Stimulated activated CD8-positive, alpha-beta memory T cell treated with anti-CD3 and anti-CD28 coated beads, Interleukin-15, amount 100 ng/mL, for 4 hours (primary cell): ENCODE measurements around the gene SFMBT2.
A peak's percentile ranks its signal among the peaks of the same experiment; 100 is the strongest.

Experiments used
- DNase-seq, 2 donors: peaks; one replicate each; pipeline ENCODE4 v3.0.0-alpha.2; 2020; ENCODE audit warnings: low read depth in 2 of 2

Gene SFMBT2

GRCh38 chr10:7425691-7426090, 14.9 kb upstream of the SFMBT2 start:
- no peak for DNase-seq

GRCh38 chr10:7424919-7425318, 14.1 kb upstream of the SFMBT2 start:
- DNase-seq: no peak

GRCh38 chr10:7424315-7424714, 13.5 kb upstream of the SFMBT2 start:
- no peak for DNase-seq

DNA sequence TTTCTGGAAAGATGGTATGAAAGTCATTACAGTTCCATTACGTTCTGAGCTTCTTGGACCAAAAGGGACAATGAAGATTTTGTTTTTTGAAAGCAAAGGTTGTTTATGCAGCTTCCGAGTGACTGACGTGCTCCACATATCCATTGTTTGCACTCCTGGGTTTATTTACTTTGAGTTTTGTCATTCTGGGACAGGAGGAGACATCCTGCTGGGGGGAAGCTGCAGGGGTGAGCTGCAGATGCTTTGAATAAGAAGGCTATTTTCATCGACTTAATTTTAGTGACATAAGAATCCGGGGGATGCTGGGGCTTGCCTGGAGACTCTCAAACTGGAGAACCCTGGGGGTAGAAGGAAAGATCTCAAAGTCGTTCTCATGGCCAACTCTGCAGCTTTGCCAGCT, 12.7 kb upstream of the SFMBT2 start:
- no peak for DNase-seq

DNA sequence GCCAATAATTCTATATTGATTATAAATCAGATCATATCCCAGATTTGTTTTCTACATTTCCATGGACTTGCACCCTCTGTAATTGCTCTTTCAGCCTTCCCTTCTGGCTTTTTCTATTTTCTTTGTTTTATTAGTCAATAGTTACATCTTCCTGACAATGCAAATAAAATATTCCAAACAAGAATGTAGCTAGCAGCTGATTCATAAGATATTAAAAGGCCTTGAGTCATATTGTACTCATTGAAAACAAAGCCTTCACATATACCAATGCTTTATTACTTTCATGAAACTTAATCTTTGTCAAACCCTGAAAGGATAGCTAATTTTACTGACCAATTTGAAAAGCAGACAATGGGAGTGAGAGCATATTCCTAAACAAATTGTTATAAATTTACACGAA, 10.7 kb upstream of the SFMBT2 start:
- no peak for DNase-seq

GRCh38 chr10:7419998-7420397, 9.2 kb upstream of the SFMBT2 start:
- DNase-seq: no peak

DNA sequence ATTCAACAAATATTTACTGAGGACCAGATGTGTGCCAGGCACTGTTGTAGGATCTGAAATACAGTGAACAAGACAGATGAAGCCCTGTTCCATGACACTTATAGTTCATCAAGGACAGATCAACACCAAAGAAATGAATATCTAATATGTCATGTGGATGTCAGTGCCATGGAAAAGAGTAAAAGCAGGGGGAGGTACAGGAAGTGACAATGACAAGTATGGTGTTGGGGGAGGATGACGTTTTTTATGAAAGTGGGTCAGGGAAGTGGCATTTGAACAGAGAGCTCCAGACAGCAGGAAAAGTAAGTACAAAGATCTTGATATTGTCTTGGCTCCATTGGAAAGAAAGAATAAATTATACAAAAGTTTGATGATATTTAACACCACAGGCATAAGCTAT, 7.0 kb upstream of the SFMBT2 start:
- no peak for DNase-seq

DNA sequence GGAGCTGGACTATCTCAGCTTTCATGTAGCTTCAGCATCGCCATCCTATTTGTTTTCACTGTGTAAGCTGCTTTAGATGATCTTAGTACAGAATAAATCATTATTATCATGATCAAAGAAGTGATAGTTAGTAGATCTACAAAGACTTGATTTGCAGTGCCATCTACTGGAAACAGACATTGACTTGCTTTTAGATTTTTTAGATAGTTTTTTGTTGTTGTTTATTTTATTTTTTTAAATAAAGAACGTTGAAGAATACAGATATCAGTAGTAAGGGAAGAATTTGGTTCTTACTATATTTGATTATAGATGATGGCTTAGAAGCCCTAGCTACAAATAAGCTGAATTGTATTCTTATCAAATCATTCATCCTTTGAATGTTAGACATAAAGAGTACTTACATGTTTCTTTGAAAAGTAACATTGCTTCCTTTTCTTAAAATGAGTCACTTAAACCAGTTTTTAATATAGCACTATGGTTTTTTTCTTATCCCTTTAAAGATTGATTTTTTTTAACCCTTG, 6.3 kb upstream of the SFMBT2 start:
- DNase-seq: no peak

- DNase-seq: no peak
These were observed 3.9 kb upstream of the SFMBT2 start for GRCh38 chr10:7414766-7415165.

- no peak for DNase-seq
These were observed 2.1 kb upstream of the SFMBT2 start for GRCh38 chr10:7412928-7413282.

- DNase-seq: no peak
These were observed 1.5 kb upstream of the SFMBT2 start for GRCh38 chr10:7412237-7412927.

- no peak for DNase-seq
These were observed 866 bp upstream of the SFMBT2 start for GRCh38 chr10:7411671-7412128.

- DNase-seq: no peak
These were observed 453 bp downstream of the SFMBT2 start for GRCh38 chr10:7410301-7410861.

GRCh38 chr10:7409732-7410168, 1.1 kb downstream of the SFMBT2 start:
- DNase-seq: no peak

GRCh38 chr10:7409045-7409731, 1.6 kb downstream of the SFMBT2 start:
- DNase-seq: peak in 1 of 2 donors; percentile 29

- DNase-seq: peak in 1 of 2 donors; percentile 35
These were observed 2.4 kb downstream of the SFMBT2 start for GRCh38 chr10:7408291-7409044.

DNA sequence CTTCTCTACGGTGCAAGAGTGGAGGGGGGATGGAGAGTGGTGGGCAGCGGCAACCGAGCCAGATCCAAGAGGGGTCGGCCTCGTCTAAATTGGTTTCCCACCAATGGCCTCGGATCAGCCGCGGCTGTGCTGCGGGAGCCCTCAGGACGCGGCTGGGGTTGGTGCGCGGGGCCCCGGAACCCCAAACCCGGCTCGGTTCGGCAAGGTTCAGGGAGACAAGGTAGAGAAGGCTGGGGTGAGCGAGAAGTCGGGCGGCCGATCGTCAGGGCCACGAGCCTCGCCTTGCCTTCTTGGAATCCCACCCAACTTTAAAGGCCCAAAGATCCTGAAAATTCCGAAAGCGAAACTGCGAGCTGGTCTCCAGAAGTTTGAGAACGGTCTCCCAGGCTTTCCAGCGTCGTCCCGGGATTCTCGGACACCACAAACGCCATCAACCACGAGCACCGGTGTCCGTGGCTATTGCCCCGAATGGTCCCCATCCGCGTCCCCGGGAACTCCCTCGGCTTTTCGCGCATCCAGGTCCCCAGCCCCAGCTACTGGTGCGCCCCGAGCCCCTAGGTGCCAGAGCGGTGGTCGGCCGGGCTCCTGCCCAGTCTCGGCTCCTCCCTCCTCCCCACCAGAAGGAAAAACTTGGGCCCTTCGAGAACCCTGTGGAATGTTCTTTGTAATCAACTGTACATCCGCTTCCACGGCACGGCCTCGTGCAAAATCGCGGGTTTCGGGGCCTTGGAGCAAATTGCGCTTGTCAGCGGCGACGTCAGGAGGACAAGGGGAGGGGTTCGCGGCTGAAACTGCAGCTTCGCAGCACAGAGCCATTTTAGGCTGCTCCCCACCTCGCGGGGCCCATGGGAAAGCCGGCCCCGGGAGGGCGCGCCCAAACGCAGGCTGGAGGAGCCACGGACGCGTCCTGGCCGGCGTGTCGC, 3.2 kb downstream of the SFMBT2 start:
- DNase-seq: no peak

DNA sequence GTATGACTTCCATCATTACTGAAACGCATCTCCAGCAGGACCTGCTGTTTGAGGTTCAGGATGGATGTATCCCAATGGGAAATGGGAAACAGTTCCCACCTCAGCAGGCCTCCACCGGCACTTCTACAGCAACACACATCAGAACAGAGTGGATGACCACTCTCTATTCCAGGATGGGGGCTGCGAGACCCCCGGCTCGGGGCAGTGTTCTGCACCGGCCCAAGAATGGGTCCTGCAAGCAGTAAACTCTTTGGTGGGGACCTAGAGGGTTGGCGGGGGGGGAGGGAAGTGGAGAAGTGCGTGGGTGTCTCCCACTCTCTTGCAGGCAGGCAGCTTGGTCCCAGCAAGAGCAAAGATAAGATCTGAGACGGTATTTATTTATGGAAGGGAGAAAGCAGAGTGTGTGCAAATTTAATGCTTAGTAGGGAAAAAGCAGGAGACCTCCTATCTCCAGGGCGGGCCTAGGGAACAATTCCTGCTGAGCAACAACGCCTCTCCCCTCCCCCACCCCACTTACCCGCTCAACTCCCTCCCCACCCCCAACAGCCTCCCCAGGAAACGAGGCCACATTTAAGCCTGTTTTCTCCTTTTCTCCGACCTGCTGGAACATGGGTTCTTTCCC, 4.0 kb downstream of the SFMBT2 start:
- no peak for DNase-seq

GRCh38 chr10:7405637-7406036, 5.2 kb downstream of the SFMBT2 start:
- DNase-seq: no peak

DNA sequence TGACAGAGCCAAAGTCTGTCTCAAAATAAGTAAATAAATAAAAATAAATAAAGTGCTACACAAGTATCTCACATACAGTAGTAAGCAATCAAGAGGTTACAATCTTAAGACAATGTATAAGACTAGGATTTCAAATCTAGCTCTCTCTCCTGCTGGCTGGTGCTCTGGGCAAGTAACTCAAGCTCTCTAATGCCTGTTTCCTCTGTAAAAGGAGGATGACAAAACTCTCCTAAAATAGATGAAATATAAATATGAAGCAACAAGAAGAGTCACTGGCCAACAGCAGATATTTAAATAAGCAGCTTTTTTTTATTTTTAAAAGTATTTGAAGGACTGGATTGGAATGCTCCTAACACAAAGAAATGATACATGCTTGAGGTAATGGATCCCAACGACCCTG, 7.2 kb downstream of the SFMBT2 start:
- DNase-seq: no peak

- no peak for DNase-seq
These were observed 9.1 kb downstream of the SFMBT2 start for GRCh38 chr10:7401782-7402181.
